Measurements from ENCODE around the gene DNAJB11.

- TF ChIP-seq POLR2A (IDR thresholded peaks at IDR 0.05): no peak
- TF ChIP-seq, protein P1, sequence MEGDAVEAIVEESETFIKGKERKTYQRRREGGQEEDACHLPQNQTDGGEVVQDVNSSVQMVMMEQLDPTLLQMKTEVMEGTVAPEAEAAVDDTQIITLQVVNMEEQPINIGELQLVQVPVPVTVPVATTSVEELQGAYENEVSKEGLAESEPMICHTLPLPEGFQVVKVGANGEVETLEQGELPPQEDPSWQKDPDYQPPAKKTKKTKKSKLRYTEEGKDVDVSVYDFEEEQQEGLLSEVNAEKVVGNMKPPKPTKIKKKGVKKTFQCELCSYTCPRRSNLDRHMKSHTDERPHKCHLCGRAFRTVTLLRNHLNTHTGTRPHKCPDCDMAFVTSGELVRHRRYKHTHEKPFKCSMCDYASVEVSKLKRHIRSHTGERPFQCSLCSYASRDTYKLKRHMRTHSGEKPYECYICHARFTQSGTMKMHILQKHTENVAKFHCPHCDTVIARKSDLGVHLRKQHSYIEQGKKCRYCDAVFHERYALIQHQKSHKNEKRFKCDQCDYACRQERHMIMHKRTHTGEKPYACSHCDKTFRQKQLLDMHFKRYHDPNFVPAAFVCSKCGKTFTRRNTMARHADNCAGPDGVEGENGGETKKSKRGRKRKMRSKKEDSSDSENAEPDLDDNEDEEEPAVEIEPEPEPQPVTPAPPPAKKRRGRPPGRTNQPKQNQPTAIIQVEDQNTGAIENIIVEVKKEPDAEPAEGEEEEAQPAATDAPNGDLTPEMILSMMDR (IDR thresholded peaks at IDR 0.05): no peak
Measured at GRCh38 chr3:186599142-186599784, 28.7 kb downstream of the DNAJB11 start.

All from body of pancreas (tissue), 4 donors.